ENCODE data around the gene CARD19.
A peak's percentile ranks its signal among the peaks of the same experiment; 100 is the strongest.
"Not testable (repeated sequence)": the region's sequence is repeated elsewhere in the genome, so short reads cannot be mapped to it uniquely, and the experiment has no call there.

The CARD19 gene

GRCh38 chr9:93138171-93138764, 42.3 kb downstream of the CARD19 start:
- TF ChIP-seq CTCF (IDR thresholded peaks at IDR 0.05; ENCODE audit: low read depth, low read length): no peak
- no peak for DNase-seq (ENCODE audit: low read depth, low spot score)
- in situ Hi-C loops (cut with HindIII; ENCODE audit: low sequenced_read_pairs): no loop called here
- H3K4me3 ChIP-seq (ENCODE audit: low read depth, low read length): no peak overlapping the region

- no peak for TF ChIP-seq CTCF (IDR thresholded peaks at IDR 0.05; ENCODE audit: low read depth, low read length)
- no peak for DNase-seq (ENCODE audit: low read depth, low spot score)
- in situ Hi-C loops (cut with HindIII; ENCODE audit: low sequenced_read_pairs): no loop called here
- no peak overlapping the region for H3K4me3 ChIP-seq (ENCODE audit: low read depth, low read length)
Observed at GRCh38 chr9:93139365-93140182, 43.6 kb downstream of the CARD19 start.

DNA sequence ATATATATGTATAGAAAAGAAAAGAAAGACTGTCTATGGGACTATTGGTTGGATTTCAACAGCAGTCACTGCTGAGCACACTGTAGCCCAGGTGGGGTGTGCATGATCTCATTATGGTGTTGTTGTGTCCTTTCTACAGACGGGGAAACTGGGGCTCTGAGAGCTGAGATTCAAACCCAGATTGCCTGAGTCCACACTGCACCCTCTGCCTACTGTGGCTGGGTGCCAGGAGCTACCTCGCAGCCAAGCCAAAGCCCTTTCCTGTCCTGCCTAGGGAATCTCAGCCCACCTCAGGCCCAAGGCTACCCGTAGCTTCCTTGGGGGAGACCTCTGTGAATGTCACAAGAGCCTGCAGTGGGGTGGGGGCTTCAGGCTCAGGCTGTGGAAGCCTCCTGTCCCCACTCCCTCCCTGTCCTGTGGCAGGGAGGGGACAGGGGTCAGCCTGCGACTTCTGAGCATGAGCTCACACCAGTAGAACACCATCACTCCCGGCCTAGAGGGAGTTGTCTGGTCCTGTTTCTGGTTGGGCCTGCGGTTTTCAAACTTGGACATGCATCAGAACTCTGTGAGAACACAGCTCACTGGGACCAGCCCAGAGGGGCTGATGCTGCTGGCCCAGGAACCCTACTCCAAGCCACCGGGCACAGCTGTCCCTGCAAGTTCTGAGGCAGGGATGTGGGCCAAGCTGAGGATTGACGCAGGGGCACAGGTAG, 45.9 kb downstream of the CARD19 start:
- TF ChIP-seq CTCF (IDR thresholded peaks at IDR 0.05; ENCODE audit: low read depth, low read length): no peak
- DNase-seq (ENCODE audit: low read depth, low spot score): no peak
- in situ Hi-C loops (cut with HindIII; ENCODE audit: low sequenced_read_pairs): no loop called here
- H3K4me3 ChIP-seq (ENCODE audit: low read depth, low read length): no peak overlapping the region

GRCh38 chr9:93143830-93144530, 48.0 kb downstream of the CARD19 start:
- peak; percentile 20 for DNase-seq (ENCODE audit: low read depth, low spot score)
- in situ Hi-C loops (cut with HindIII; ENCODE audit: low sequenced_read_pairs): no loop called here

GRCh38 chr9:93146696-93147095, 50.7 kb downstream of the CARD19 start:
- H3K4me3 ChIP-seq (ENCODE audit: low read depth, low read length); in situ Hi-C loops (cut with HindIII; ENCODE audit: low sequenced_read_pairs); DNase-seq (ENCODE audit: low read depth, low spot score): not testable (repeated sequence)

More at GRCh38 chr9:93143830-93144530, 48.0 kb downstream of the CARD19 start:
- H3K4me3 ChIP-seq (ENCODE audit: low read depth, low read length): no peak overlapping the region
- no peak for TF ChIP-seq CTCF (IDR thresholded peaks at IDR 0.05; ENCODE audit: low read depth, low read length)

GRCh38 chr9:93147632-93148031, 51.6 kb downstream of the CARD19 start:
- DNase-seq (ENCODE audit: low read depth, low spot score): no peak

More at GRCh38 chr9:93147632-93148031, 51.6 kb downstream of the CARD19 start:
- in situ Hi-C loops (cut with HindIII; ENCODE audit: low sequenced_read_pairs): no loop called here
- no peak overlapping the region for H3K4me3 ChIP-seq (ENCODE audit: low read depth, low read length)
- no peak for TF ChIP-seq CTCF (IDR thresholded peaks at IDR 0.05; ENCODE audit: low read depth, low read length)

Measured in astrocyte of the spinal cord (primary cell).